Coronary artery (tissue), 2 donors: ENCODE data around the gene TRIOBP.

ENCODE experiments used
- DNase-seq: peaks from one replicate; pipeline ENCODE4 v3.0.0-alpha.2; 2017; ENCODE audit warnings: low spot score
- H3K27ac ChIP-seq, 2 donors: fragments of 200-600 bp; sonication (generic); one replicate each; pipeline ENCODE4 v1.5.1; 2016 to 2019
- H3K4me3 ChIP-seq: fragments of 200-600 bp; sonication (generic); 2 replicates; pipeline ENCODE4 v1.5.1; 2016; ENCODE audit warnings: mild to moderate bottlenecking, moderate library complexity
- TF ChIP-seq, protein P1 (sequence below): fragments of 200-600 bp; sonication (generic); IDR thresholded peaks from one replicate; pipeline ENCODE4 v1.5.1; 2019; ENCODE audit warnings: antibody characterized with exemption

The TRIOBP gene

DNA sequence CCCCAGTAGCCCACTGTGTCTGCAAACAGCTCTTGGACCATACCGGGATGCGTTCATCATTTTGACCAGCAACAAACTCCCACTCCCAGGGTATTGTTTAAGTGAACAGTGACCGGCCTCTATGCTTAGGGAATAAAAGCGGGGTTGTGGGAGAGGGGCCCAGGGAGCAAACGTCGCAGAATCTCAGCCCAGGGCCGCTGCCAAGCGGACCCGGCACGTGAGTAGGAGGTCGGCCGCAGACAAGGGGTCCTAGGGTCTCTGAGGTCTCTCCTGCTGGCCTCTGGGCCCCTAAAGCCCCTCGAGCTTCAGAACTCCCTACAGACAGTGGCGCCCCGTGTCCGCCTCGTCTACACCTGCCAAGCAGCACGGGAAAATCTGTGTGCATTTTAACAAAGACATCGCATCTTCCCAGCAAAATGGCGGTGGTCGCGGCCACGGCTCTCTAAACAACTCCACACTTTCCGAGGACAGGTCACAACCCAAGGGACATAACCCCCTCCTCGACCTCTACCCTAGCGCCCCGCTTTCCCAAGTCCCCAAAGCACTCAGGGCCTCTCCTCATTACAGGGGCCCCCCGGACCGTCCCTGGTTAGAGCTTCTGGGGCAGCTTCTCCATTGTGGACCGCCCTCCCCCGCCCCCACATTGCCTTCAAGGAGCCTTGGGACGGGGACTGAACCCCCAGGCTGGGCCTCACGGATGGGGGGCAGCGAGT, 106.9 kb downstream of the TRIOBP start:
- Histone ChIP-seq H3K4me3 (peak overlapping the region; percentile 83), H3K27ac (no peak overlapping the region)
- DNase-seq: no peak
- TF ChIP-seq, protein P1, sequence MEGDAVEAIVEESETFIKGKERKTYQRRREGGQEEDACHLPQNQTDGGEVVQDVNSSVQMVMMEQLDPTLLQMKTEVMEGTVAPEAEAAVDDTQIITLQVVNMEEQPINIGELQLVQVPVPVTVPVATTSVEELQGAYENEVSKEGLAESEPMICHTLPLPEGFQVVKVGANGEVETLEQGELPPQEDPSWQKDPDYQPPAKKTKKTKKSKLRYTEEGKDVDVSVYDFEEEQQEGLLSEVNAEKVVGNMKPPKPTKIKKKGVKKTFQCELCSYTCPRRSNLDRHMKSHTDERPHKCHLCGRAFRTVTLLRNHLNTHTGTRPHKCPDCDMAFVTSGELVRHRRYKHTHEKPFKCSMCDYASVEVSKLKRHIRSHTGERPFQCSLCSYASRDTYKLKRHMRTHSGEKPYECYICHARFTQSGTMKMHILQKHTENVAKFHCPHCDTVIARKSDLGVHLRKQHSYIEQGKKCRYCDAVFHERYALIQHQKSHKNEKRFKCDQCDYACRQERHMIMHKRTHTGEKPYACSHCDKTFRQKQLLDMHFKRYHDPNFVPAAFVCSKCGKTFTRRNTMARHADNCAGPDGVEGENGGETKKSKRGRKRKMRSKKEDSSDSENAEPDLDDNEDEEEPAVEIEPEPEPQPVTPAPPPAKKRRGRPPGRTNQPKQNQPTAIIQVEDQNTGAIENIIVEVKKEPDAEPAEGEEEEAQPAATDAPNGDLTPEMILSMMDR: no peak

DNA sequence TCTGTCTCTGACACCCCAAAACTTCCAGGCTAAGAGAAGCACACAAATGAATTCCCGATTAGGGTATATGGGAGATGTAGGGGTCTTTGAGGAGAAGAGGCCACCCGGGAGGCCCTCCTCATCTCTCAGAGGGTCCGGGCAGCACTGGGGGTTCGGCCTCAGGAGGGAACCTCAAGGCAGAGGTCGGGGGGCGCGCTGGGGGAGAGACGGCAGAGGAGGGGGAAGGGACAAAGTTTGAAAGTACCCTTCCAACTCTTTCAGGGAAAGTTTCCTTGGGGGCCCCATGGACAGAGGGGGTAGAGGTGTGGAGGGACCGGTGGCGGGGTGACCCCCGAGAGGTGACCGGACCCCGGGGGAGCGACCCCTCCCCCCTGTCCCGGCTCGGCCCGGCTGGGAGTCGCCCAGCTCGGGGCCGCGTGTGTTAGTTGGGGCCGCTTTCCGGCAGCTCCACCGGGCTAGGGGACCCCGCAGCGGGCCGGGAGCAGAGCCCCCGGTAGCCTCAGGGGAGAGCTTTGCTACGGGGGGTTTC, 107.6 kb downstream of the TRIOBP start:
- Histone ChIP-seq H3K4me3 (peak overlapping the region; percentile 83), H3K27ac (peak overlapping the region; percentile 60 to 95)
- no peak for DNase-seq
- TF ChIP-seq, protein P1: no peak

DNA sequence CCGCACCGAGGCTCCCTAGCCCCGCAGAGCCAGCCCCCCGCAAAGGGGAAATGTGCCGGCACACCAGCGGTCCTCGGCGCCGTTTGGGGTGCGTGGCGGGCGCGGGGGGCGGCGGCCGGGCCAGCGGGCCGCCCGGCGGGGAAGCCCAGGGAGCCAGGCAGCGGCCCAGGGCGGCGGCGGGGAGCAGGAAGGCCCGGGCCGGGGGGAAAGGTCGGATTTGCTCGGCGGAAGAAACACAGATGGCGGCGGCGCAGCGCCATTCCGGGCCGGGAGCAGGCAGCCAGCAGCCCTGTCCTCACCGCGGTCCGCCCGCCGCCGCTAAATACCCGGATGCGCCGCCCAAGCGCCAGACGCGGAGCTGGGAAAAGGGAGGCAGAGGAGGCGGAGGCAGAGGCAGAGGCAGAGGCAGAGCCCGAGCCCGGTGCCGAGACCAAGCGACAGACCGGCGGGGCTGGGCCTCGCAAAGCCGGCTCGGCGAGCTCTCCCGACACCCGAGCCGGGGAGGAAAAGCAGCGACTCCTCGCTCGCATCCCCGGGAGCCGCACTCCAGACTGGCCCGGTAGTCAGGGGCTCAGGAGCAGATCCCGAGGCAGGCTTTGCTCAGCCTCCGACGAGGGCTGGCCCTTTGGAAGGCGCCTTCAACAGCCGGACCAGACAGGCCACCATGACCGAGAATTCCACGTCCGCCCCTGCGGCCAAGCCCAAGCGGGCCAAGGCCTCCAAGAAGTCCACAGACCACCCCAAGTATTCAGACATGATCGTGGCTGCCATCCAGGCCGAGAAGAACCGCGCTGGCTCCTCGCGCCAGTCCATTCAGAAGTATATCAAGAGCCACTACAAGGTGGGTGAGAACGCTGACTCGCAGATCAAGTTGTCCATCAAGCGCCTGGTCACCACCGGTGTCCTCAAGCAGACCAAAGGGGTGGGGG, 108.3 kb downstream of the TRIOBP start:
- DNase-seq: peak; percentile 93
- TF ChIP-seq, protein P1: no peak

GRCh38 chr22:37805810-37806277, 109.0 kb downstream of the TRIOBP start:
- no peak for DNase-seq
- TF ChIP-seq, protein P1: no peak
- Histone ChIP-seq H3K27ac (peak overlapping the region; percentile 60 to 95), H3K4me3 (peak overlapping the region; percentile 83)

More for the DNA sequence above, 108.3 kb downstream of the TRIOBP start:
- Histone ChIP-seq H3K27ac (peak overlapping the region; percentile 60 to 95), H3K4me3 (peak overlapping the region; percentile 83)

DNA sequence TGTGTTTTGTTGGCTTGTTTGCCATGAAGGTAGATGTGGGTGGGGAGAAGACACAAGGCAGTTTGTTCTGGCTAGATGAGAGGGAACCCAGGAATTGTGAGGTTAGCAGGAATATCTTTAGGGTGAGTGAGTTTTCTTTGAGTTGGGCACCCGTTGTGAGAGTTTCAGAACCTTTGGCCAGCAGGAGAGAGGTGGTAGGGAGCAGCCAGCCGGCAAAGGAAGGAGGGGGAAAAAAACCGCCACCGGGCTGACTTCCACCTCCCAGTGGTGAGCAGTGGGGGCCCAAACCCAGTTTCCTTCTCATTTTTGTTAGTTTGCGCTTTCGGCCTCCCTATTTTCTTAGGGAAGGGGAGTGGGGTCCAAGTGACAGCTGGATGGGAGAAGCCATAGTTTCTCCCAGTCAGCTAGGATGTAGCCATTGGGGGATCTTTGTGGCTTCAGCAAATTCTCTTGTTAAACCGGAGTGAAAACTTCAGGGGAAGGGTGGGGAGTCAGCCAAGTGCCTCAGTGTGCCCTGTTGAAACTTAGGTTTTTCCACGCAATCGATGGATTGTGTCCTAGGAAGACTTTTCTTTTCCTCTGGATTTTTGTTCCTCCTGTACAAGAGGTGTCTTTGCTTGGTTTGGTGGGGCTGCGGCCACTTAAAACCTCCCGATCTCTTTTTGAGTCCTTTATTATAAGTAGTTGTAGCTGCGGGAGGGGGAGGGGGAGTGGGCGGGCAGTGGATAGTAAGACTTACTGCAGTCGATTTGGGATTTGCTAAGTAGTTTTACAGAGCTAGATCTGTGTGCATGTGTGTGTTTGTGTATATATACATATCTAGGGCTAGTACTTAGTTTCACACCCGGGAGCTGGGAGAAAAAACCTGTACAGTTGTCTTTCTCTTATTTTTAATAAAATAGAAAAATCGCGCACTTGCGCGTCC, 109.8 kb downstream of the TRIOBP start:
- no peak for DNase-seq
- H3K27ac ChIP-seq: peak overlapping the region; percentile 24 to 68

More for the DNA sequence above, 109.8 kb downstream of the TRIOBP start:
- peak overlapping the region; percentile 83 for H3K4me3 ChIP-seq
- TF ChIP-seq, protein P1: no peak
